ENCODE data around the gene KRTAP13-4. TPM values are rescaled to one million over a fixed set of nuclear protein-coding genes. Genes with fewer than 3 reads are reported as not detected.
A peak's percentile ranks its signal among the peaks of the same experiment; 100 is the strongest.

KRTAP13-4 gene
- total RNA-seq, 1 experiment from 2014 or later: not detected

DNA sequence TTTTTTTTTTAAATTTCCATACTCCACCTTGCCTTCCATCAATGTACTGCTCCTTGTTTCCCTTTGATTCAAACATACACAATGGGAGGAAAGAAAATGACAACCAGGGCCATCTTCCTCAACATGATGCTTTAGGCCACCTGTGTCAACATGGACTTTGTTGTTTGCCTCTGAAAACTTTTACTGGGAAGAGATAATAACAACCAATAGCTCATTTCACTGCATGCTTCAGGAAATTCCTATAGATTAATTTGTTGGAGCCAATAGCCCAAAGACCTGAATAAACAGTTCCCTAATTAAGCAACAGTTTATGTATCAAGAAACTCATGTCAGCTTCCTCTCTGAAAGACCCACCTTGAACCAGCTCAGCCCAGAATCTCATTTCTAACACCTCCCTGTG is 13.2 kb downstream of the KRTAP13-4 start:
- Histone ChIP-seq H3K9me3 (ENCODE audit: low read length) (no peaks in the 10 kb centered on the region), H3K9ac (ENCODE audit: low read length) (no peak overlapping the region), H3K36me3 (ENCODE audit: low read depth, low read length) (no peaks in the 10 kb centered on the region), H3K4me3 (ENCODE audit: low read length) (no peak overlapping the region), H3F3A (ENCODE audit: low read length, unreplicated experiment) (no peaks in the 10 kb centered on the region), H3K9me2 (replicated peaks; ENCODE audit: low read length) (no peaks in the 10 kb centered on the region), H3K4me1 (ENCODE audit: insufficient read depth, low read length) (no peaks in the 10 kb centered on the region), H3K4me2 (ENCODE audit: low read length) (no peak overlapping the region), H3K79me2 (ENCODE audit: low read length) (no peaks in the 10 kb centered on the region), H2AFZ (ENCODE audit: low read length) (no peak overlapping the region), H4K20me1 (ENCODE audit: low read length) (no peaks in the 10 kb centered on the region), H3K27me3 (ENCODE audit: low read length) (peaks cover 28% of the 10 kb centered on the region), H3K27ac (ENCODE audit: low read length) (no peak overlapping the region)
- ATAC-seq (no peak), DNase-seq (no peak)
- intact Hi-C loops (cut with micrococcal nuclease): no loop called here
- TF ChIP-seq EZH2phosphoT487 (IDR thresholded peaks at IDR 0.05; ENCODE audit: borderline replicate concordance, low read length): no peak
- TF ChIP-seq, protein P1, sequence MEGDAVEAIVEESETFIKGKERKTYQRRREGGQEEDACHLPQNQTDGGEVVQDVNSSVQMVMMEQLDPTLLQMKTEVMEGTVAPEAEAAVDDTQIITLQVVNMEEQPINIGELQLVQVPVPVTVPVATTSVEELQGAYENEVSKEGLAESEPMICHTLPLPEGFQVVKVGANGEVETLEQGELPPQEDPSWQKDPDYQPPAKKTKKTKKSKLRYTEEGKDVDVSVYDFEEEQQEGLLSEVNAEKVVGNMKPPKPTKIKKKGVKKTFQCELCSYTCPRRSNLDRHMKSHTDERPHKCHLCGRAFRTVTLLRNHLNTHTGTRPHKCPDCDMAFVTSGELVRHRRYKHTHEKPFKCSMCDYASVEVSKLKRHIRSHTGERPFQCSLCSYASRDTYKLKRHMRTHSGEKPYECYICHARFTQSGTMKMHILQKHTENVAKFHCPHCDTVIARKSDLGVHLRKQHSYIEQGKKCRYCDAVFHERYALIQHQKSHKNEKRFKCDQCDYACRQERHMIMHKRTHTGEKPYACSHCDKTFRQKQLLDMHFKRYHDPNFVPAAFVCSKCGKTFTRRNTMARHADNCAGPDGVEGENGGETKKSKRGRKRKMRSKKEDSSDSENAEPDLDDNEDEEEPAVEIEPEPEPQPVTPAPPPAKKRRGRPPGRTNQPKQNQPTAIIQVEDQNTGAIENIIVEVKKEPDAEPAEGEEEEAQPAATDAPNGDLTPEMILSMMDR (conservative IDR thresholded peaks at IDR 0.05; ENCODE audit: low read depth, low read length): no peak
- no peak for TF ChIP-seq EZH2 (IDR thresholded peaks at IDR 0.05; ENCODE audit: low read length, unreplicated experiment)
- no TSS peak for BruUV-seq (replicated peaks)
- ChIA-PET POLR2A (ENCODE audit: unreplicated experiment) (no interaction called here), CTCF (no interaction called here)

DNA sequence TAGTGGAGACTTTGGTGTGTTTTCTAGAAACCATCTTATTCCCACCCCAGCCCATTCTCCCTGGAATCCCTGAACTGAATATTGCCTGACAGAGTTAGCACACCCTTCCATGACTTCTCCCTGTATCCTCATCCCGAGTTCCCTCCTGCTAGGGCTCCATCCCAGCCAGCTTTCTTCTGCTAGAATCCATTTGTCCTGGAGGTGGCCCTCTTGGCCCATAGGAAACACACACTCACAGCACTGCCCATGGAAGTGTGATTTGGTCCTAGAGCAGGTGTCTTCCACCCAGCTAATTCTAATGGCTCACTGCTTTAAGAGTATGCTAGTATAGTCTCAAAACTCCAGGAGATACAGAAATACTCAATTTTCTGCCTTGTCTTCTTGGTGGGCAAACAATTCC is 14.2 kb downstream of the KRTAP13-4 start:
- Histone ChIP-seq H3K27me3 (ENCODE audit: low read length) (peaks cover 21% of the 10 kb centered on the region; the same call in 1 of the 2 replicates), H4K20me1 (ENCODE audit: low read length) (no peaks in the 10 kb centered on the region), H3K4me1 (ENCODE audit: insufficient read depth, low read length) (no peaks in the 10 kb centered on the region), H3K36me3 (ENCODE audit: low read depth, low read length) (no peaks in the 10 kb centered on the region), H3K4me2 (ENCODE audit: low read length) (no peak overlapping the region), H3F3A (ENCODE audit: low read length, unreplicated experiment) (no peaks in the 10 kb centered on the region), H3K4me3 (ENCODE audit: low read length) (no peak overlapping the region), H2AFZ (ENCODE audit: low read length) (no peak overlapping the region), H3K9me3 (ENCODE audit: low read length) (no peaks in the 10 kb centered on the region), H3K27ac (ENCODE audit: low read length) (no peak overlapping the region), H3K9ac (ENCODE audit: low read length) (no peak overlapping the region), H3K9me2 (replicated peaks; ENCODE audit: low read length) (no peaks in the 10 kb centered on the region), H3K79me2 (ENCODE audit: low read length) (no peaks in the 10 kb centered on the region)
- CTCF ChIA-PET: interaction anchor here (0.6 kb wide), 1 partner anchor 162 kb away, joined by 3 read pairs; no protein-coding TSS in a partner anchor
- DNase-seq (peak; percentile 19), ATAC-seq (peak; percentile 58)
- no TSS peak for BruUV-seq (replicated peaks)
- TF ChIP-seq EZH2 (IDR thresholded peaks at IDR 0.05; ENCODE audit: low read length, unreplicated experiment) (no peak), EZH2phosphoT487 (IDR thresholded peaks at IDR 0.05; ENCODE audit: borderline replicate concordance, low read length) (no peak)
- TF ChIP-seq, protein P1 (conservative IDR thresholded peaks at IDR 0.05; ENCODE audit: low read depth, low read length): peak; percentile 42; the same call in 1 of the 2 replicates
- intact Hi-C loops (cut with micrococcal nuclease): loop anchor here (1.0 kb wide), 1 partner anchor 289 kb away; no protein-coding TSS in a partner anchor
- POLR2A ChIA-PET (ENCODE audit: unreplicated experiment): no interaction called here

DNA sequence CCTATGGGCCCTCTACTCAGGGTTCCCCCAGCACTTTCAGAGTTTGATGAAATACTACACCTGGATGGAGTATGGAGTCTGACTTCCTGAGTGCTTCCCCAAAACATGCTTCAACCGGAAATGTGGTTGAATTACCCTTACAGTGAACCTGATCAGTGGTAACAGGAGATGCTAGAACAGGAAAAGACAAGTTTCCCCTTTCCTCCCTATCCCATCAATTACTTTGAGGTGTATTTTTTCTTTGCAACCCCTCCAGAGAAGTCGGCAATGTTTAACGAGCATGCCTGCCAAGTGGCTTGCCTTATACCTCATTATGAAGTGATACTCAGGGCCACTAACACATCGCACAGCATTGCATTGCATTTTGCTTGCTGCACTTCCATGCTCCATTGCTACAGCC is 17.0 kb downstream of the KRTAP13-4 start:
- H3K9ac ChIP-seq (ENCODE audit: low read length): no peak overlapping the region
- DNase-seq (no peak), ATAC-seq (no peak)
- no TSS peak for BruUV-seq (replicated peaks)
- TF ChIP-seq, protein P1 (conservative IDR thresholded peaks at IDR 0.05; ENCODE audit: low read depth, low read length): no peak
- no peak for TF ChIP-seq EZH2phosphoT487 (IDR thresholded peaks at IDR 0.05; ENCODE audit: borderline replicate concordance, low read length)
- no peak for TF ChIP-seq EZH2 (IDR thresholded peaks at IDR 0.05; ENCODE audit: low read length, unreplicated experiment)
- no peaks in the 10 kb centered on the region for H3K4me1 ChIP-seq (ENCODE audit: insufficient read depth, low read length)
- ChIA-PET POLR2A (ENCODE audit: unreplicated experiment) (no interaction called here), CTCF (no interaction called here)
- no peaks in the 10 kb centered on the region for H3K79me2 ChIP-seq (ENCODE audit: low read length)
- intact Hi-C loops (cut with micrococcal nuclease): no loop called here
- H3K27me3 ChIP-seq (ENCODE audit: low read length): peaks cover 25% of the 10 kb centered on the region; the same call in 1 of the 2 replicates
- no peaks in the 10 kb centered on the region for H3K36me3 ChIP-seq (ENCODE audit: low read depth, low read length)
- no peaks in the 10 kb centered on the region for H4K20me1 ChIP-seq (ENCODE audit: low read length)
- no peak overlapping the region for H3K4me2 ChIP-seq (ENCODE audit: low read length)
- H3K27ac ChIP-seq (ENCODE audit: low read length): no peak overlapping the region
- no peak overlapping the region for H3K4me3 ChIP-seq (ENCODE audit: low read length)
- no peak overlapping the region for H2AFZ ChIP-seq (ENCODE audit: low read length)
- H3K9me2 ChIP-seq (replicated peaks; ENCODE audit: low read length): no peaks in the 10 kb centered on the region
- H3K9me3 ChIP-seq (ENCODE audit: low read length): no peaks in the 10 kb centered on the region
- H3F3A ChIP-seq (ENCODE audit: low read length, unreplicated experiment): no peaks in the 10 kb centered on the region
